ENCODE measurements around the gene GPR176. TPM values are rescaled to one million over a fixed set of nuclear protein-coding genes. Genes with fewer than 3 reads are reported as not detected.

GPR176 gene
- polyA plus RNA-seq, 3 donors, result 0.08 to 0.18 TPM; not detected in 1

GRCh38 chr15:39936187-39936586 lies 16.1 kb upstream of the GPR176 start:
- peaks cover 26 to 31% of the 10 kb centered on the region in 2 donors for H3K4me1 ChIP-seq (ENCODE audit: control insufficient read depth in 1 of 2, insufficient read depth in 2 of 2, low read length in 2 of 2)
- peaks cover 10 to 20% of the 10 kb centered on the region in 2 donors for H3K36me3 ChIP-seq (replicated peaks in 1 of 2; ENCODE audit: control insufficient read depth in 1 of 2, insufficient read depth in 2 of 2, low read length in 2 of 2)
- H3K4me3 ChIP-seq (replicated peaks in 1 of 3; ENCODE audit: low read depth in 2 of 3, low read length in 3 of 3), result no peak overlapping the region
- no peaks in the 10 kb centered on the region for H3K27me3 ChIP-seq (ENCODE audit: control insufficient read depth in 2 of 2, insufficient read depth in 2 of 2, low read length in 2 of 2)
- Mint-ChIP-seq H3K9me3 (no peaks in the 10 kb centered on the region), H3K36me3 (peaks cover 21 to 24% of the 10 kb centered on the region in 2 donors), H3K27ac (peak overlapping the region in 1 of 7 donors; percentile 31), H3K4me1 (peaks cover 51% of the 10 kb centered on the region), H3K27me3 (ENCODE audit: low read depth in 3 of 3) (no peaks in the 10 kb centered on the region), H3K4me3 (no peak overlapping the region)
- no CpG with 5 or more reads among the region's 7 CpGs for WGBS (ENCODE audit: insufficient coverage)
- no peak overlapping the region for H3K9ac ChIP-seq (ENCODE audit: insufficient read depth, low read length, poor library complexity, severe bottlenecking)
- no peaks in the 10 kb centered on the region for H3K9me3 ChIP-seq (replicated peaks in 1 of 2; ENCODE audit: control insufficient read depth in 1 of 2, insufficient read depth in 1 of 2, low read length in 2 of 2)
- H2AFZ ChIP-seq (ENCODE audit: insufficient read depth, low read depth, low read length, poor library complexity, severe bottlenecking), result no peak overlapping the region
- H3K27ac ChIP-seq (ENCODE audit: low read depth in 1 of 2, low read length in 2 of 2), result no peak overlapping the region
- H3K4me2 ChIP-seq (replicated peaks; ENCODE audit: extremely low read depth, low read length, poor library complexity, severe bottlenecking), result no peak overlapping the region
- no peaks in the 10 kb centered on the region for H4K20me1 ChIP-seq (ENCODE audit: insufficient read depth, low read length)
- intact Hi-C loops (cut with micrococcal nuclease), result loop anchor here (5.0 to 10.0 kb wide), 3 partner anchors 149 to 1989 kb away; partner anchors contain the start of gene FSIP1 (in 1 of the 2)
- H3K79me2 ChIP-seq (ENCODE audit: insufficient read depth, low read length), result peaks cover 45% of the 10 kb centered on the region
- no peak for DNase-seq
- no peak for TF ChIP-seq CTCF (IDR thresholded peaks at IDR 0.05)

GRCh38 chr15:39935241-39935640 lies 15.2 kb upstream of the GPR176 start:
- Mint-ChIP-seq H3K27ac (peak overlapping the region in 4 of 7 donors; percentile 17 to 52 (median 36)), H3K36me3 (peaks cover 16 to 19% of the 10 kb centered on the region in 2 donors), H3K4me3 (peak overlapping the region in 1 of 2 donors; percentile 32), H3K9me3 (no peaks in the 10 kb centered on the region), H3K4me1 (peaks cover 51% of the 10 kb centered on the region), H3K27me3 (ENCODE audit: low read depth in 3 of 3) (no peaks in the 10 kb centered on the region)
- H3K9me3 ChIP-seq (replicated peaks in 1 of 2; ENCODE audit: control insufficient read depth in 1 of 2, insufficient read depth in 1 of 2, low read length in 2 of 2), result no peaks in the 10 kb centered on the region
- WGBS (ENCODE audit: insufficient coverage), result 100% methylated on average over 1 of the region's 4 CpGs
- TF ChIP-seq CTCF (IDR thresholded peaks at IDR 0.05), result no peak
- peak overlapping the region in 1 of 3 experiments; percentile 77 for H3K4me3 ChIP-seq (replicated peaks in 1 of 3; ENCODE audit: low read depth in 2 of 3, low read length in 3 of 3)
- no peak for DNase-seq
- no peaks in the 10 kb centered on the region for H4K20me1 ChIP-seq (ENCODE audit: insufficient read depth, low read length)
- H3K79me2 ChIP-seq (ENCODE audit: insufficient read depth, low read length), result peaks cover 45% of the 10 kb centered on the region
- H3K27me3 ChIP-seq (ENCODE audit: control insufficient read depth in 2 of 2, insufficient read depth in 2 of 2, low read length in 2 of 2), result no peaks in the 10 kb centered on the region
- no peak overlapping the region for H3K27ac ChIP-seq (ENCODE audit: low read depth in 1 of 2, low read length in 2 of 2)
- H3K4me2 ChIP-seq (replicated peaks; ENCODE audit: extremely low read depth, low read length, poor library complexity, severe bottlenecking), result peak overlapping the region; percentile 96
- H2AFZ ChIP-seq (ENCODE audit: insufficient read depth, low read depth, low read length, poor library complexity, severe bottlenecking), result no peak overlapping the region
- peaks cover 3 to 12% of the 10 kb centered on the region in 2 donors for H3K36me3 ChIP-seq (replicated peaks in 1 of 2; ENCODE audit: control insufficient read depth in 1 of 2, insufficient read depth in 2 of 2, low read length in 2 of 2)
- peaks cover 26 to 31% of the 10 kb centered on the region in 2 donors for H3K4me1 ChIP-seq (ENCODE audit: control insufficient read depth in 1 of 2, insufficient read depth in 2 of 2, low read length in 2 of 2)
- no peak overlapping the region for H3K9ac ChIP-seq (ENCODE audit: insufficient read depth, low read length, poor library complexity, severe bottlenecking)
- intact Hi-C loops (cut with micrococcal nuclease), result loop anchor here (5.0 to 10.0 kb wide), 3 partner anchors 148 to 1990 kb away; partner anchors contain the start of gene FSIP1 (in 1 of the 2)
